Astrocyte (in vitro differentiated cells and primary cell): ENCODE results near the gene STK32B. TPM values are rescaled to one million over a fixed set of nuclear protein-coding genes. Genes with fewer than 3 reads are reported as not detected.

Experiments used
- DNase-seq: peaks from one replicate; pipeline ENCODE4 v3.0.0-alpha.2; 2010; ENCODE audit warnings: low read depth
- FAIRE-seq: peaks from 2 replicates; lab custom pipeline; 2011; peaks lifted over from hg19 to GRCh38; lab: Jason Lieb, UNC
- H2AFZ ChIP-seq: 2 replicates; pipeline ENCODE4 v1.6.0; 2012; ENCODE audit warnings: low read depth, low read length, inconsistent platforms
- H3K27ac ChIP-seq: 2 replicates; pipeline ENCODE4 v1.5.1; 2011; ENCODE audit warnings: low read depth, low read length, inconsistent platforms
- H3K27me3 ChIP-seq: 2 replicates; pipeline ENCODE4 v1.6.0; 2011; ENCODE audit warnings: low read length, inconsistent platforms; ENCODE audit not compliant: insufficient read depth
- H3K36me3 ChIP-seq: 2 replicates; pipeline ENCODE4 v1.5.1; 2011; ENCODE audit warnings: low read length, inconsistent platforms; ENCODE audit not compliant: insufficient read depth
- H3K4me1 ChIP-seq: 2 replicates; pipeline ENCODE4 v1.5.1; 2011; ENCODE audit warnings: low read length, inconsistent platforms; ENCODE audit not compliant: insufficient read depth
- H3K4me2 ChIP-seq: 2 replicates; pipeline ENCODE4 v1.6.0; 2012; ENCODE audit warnings: low read length, inconsistent platforms
- H3K4me3 ChIP-seq: 2 replicates; pipeline ENCODE4 v1.5.1; 2011; ENCODE audit warnings: low read depth, mild to moderate bottlenecking, low read length, inconsistent platforms; ENCODE audit not compliant: insufficient read depth
- H3K79me2 ChIP-seq: 2 replicates; pipeline ENCODE4 v1.6.0; 2012; ENCODE audit warnings: mild to moderate bottlenecking, low read length, inconsistent platforms; ENCODE audit not compliant: insufficient read depth
- H3K9ac ChIP-seq: 2 replicates; pipeline ENCODE4 v1.6.0; 2012; ENCODE audit warnings: mild to moderate bottlenecking, low read length, inconsistent platforms
- H3K9me3 ChIP-seq: 2 replicates; pipeline ENCODE4 v1.5.1; 2012; ENCODE audit warnings: low read depth, mild to moderate bottlenecking, low read length, inconsistent platforms; ENCODE audit not compliant: insufficient read depth
- H4K20me1 ChIP-seq: 2 replicates; pipeline ENCODE4 v1.6.0; 2012; ENCODE audit warnings: low read length, inconsistent platforms; ENCODE audit not compliant: insufficient read depth
- H3K27ac Mint-ChIP-seq: one replicate; pipeline ENCODE4 v1.8.0; 2021; ENCODE audit warnings: mild to moderate bottlenecking, mixed read lengths; ENCODE audit not compliant: unreplicated experiment
- H3K27me3 Mint-ChIP-seq: one replicate; pipeline ENCODE4 v1.8.0; 2021; ENCODE audit warnings: low read depth, mixed read lengths; ENCODE audit not compliant: unreplicated experiment
- H3K36me3 Mint-ChIP-seq: one replicate; pipeline ENCODE4 v1.8.0; 2021; ENCODE audit warnings: low read depth, mixed read lengths; ENCODE audit not compliant: unreplicated experiment
- H3K4me1 Mint-ChIP-seq: one replicate; pipeline ENCODE4 v1.8.0; 2021; ENCODE audit warnings: low read depth, mixed read lengths; ENCODE audit not compliant: unreplicated experiment
- H3K4me3 Mint-ChIP-seq: one replicate; pipeline ENCODE4 v1.8.0; 2021; ENCODE audit warnings: mild to moderate bottlenecking, moderate library complexity, mixed read lengths; ENCODE audit not compliant: unreplicated experiment
- H3K9me3 Mint-ChIP-seq: one replicate; pipeline ENCODE4 v1.8.0; 2021; ENCODE audit warnings: mild to moderate bottlenecking, mixed read lengths; ENCODE audit not compliant: unreplicated experiment
- EZH2 ChIP-seq: IDR thresholded peaks from 2 replicates; pipeline ENCODE4 v1.6.1; 2012; ENCODE audit warnings: mild to moderate bottlenecking, low read length, inconsistent platforms; ENCODE audit not compliant: insufficient read depth
- total RNA-seq: library from RNA; stranded (reverse); gene quantifications from 2 replicates; pipeline ENCODE4 v1.2.1, GENCODE V29; 2021
- TF ChIP-seq, protein P1 (sequence below): IDR thresholded peaks from 2 replicates; pipeline ENCODE4 v1.5.1; 2011; ENCODE audit warnings: low read depth, mild to moderate bottlenecking, inconsistent platforms, low read length, moderate library complexity; ENCODE audit not compliant: insufficient read depth

The STK32B gene
- total RNA-seq, 1 donor from 2014 or later, result 2.9 TPM

DNA sequence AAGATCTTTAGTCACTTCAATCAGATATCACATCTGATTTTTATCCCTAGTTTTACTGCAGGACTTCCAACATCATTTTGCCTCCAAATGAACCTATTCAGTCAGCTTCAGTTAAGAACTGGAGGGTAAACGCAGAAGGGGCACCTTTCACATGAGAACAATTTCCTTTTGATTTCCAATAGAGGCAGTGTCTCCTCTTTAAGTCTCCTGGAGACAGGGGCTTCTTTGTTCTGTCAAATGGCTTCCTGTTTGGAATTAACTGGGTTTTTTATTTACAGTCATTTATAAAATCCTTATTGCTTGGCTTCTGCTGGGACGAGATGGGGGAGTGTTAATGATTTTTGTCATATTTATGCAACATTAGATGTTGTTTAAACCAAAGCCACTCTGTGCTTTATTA lies 164.0 kb downstream of the STK32B start:
- Histone ChIP-seq H2AFZ (no peak overlapping the region), H3K4me1 (no peaks in the 10 kb centered on the region), H3K79me2 (no peaks in the 10 kb centered on the region), H4K20me1 (peaks cover 6% of the 10 kb centered on the region), H3K9me3 (no peaks in the 10 kb centered on the region), H3K9ac (no peak overlapping the region), H3K27ac (no peak overlapping the region), H3K4me2 (no peak overlapping the region), H3K36me3 (no peaks in the 10 kb centered on the region), H3K4me3 (no peak overlapping the region), H3K27me3 (no peaks in the 10 kb centered on the region)
- no peak for FAIRE-seq
- Mint-ChIP-seq H3K27me3 (no peaks in the 10 kb centered on the region), H3K4me1 (no peaks in the 10 kb centered on the region), H3K9me3 (peaks cover 3% of the 10 kb centered on the region), H3K36me3 (no peaks in the 10 kb centered on the region), H3K27ac (no peak overlapping the region), H3K4me3 (no peak overlapping the region)
- no peak for DNase-seq
- TF ChIP-seq EZH2, result no peak
- TF ChIP-seq, protein P1, sequence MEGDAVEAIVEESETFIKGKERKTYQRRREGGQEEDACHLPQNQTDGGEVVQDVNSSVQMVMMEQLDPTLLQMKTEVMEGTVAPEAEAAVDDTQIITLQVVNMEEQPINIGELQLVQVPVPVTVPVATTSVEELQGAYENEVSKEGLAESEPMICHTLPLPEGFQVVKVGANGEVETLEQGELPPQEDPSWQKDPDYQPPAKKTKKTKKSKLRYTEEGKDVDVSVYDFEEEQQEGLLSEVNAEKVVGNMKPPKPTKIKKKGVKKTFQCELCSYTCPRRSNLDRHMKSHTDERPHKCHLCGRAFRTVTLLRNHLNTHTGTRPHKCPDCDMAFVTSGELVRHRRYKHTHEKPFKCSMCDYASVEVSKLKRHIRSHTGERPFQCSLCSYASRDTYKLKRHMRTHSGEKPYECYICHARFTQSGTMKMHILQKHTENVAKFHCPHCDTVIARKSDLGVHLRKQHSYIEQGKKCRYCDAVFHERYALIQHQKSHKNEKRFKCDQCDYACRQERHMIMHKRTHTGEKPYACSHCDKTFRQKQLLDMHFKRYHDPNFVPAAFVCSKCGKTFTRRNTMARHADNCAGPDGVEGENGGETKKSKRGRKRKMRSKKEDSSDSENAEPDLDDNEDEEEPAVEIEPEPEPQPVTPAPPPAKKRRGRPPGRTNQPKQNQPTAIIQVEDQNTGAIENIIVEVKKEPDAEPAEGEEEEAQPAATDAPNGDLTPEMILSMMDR, result no peak

DNA sequence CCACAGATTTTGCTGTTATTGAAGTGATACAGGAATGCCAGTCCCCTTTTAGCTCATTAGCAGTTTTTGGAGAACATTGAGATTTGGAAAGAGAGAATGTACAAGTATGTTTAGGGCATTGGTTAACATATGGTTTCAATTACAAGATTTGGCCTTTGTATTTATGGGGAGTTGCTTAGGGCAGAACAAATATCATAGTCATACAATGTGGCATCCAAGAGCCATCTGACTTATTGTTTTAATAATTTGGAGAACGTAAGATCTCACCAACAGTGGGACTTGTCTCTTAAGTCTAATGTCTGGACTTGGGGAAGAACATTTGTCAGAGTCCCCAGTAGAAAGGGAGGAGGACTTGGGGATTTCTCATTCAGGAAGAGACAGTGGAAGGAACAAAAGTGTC lies 166.1 kb downstream of the STK32B start:
- Mint-ChIP-seq H3K36me3 (no peaks in the 10 kb centered on the region), H3K4me1 (no peaks in the 10 kb centered on the region), H3K27ac (no peak overlapping the region), H3K4me3 (no peak overlapping the region), H3K9me3 (peaks cover 12% of the 10 kb centered on the region), H3K27me3 (no peaks in the 10 kb centered on the region)
- no peaks in the 10 kb centered on the region for H3K79me2 ChIP-seq
- no peaks in the 10 kb centered on the region for H3K4me1 ChIP-seq
- no peak overlapping the region for H2AFZ ChIP-seq
- H3K9me3 ChIP-seq, result peaks cover 6% of the 10 kb centered on the region
- no peaks in the 10 kb centered on the region for H3K27me3 ChIP-seq
- no peaks in the 10 kb centered on the region for H3K36me3 ChIP-seq
- H3K27ac ChIP-seq, result no peak overlapping the region
- DNase-seq (no peak), FAIRE-seq (no peak)
- no peak overlapping the region for H3K4me2 ChIP-seq
- no peak overlapping the region for H3K4me3 ChIP-seq
- H4K20me1 ChIP-seq, result peaks cover 6% of the 10 kb centered on the region
- H3K9ac ChIP-seq, result no peak overlapping the region
- TF ChIP-seq, protein P1, result no peak
- no peak for TF ChIP-seq EZH2

DNA sequence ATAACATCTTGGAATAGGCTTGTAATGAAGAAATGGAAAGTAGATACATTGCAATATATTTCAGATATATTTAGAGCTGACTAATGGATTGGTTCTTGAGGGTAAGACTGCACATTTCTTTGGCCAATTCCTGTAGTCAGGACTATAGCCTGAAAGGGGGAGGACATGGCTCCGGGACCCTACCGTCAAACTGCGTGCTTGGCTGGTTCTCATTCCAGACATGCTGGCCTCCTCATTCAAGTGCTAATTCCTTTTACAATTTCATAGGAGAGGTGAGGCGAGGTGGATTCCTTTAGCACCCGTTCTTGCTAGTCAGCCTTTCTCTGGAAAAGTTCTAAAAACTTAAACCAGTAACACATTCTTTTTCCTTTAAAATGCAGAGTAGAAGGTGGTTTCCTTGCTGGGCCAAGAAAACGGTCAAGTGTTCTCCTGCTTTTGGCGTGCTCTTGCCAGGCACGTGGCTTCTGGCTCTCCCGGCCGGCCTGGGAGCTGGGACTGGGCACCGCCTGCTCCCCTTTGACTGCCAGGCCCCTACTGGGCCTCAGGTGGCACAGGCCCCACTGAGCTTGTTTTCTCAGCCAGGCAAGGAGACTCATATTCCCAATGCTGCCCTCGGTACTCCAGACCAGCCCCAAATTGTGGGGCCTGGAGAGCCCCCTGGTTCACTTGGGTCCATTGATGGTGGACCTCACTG lies 167.2 kb downstream of the STK32B start:
- DNase-seq (no peak), FAIRE-seq (no peak)
- no peaks in the 10 kb centered on the region for H3K27me3 Mint-ChIP-seq
- no peaks in the 10 kb centered on the region for H3K4me1 Mint-ChIP-seq
- no peaks in the 10 kb centered on the region for H3K36me3 Mint-ChIP-seq
- Histone ChIP-seq H4K20me1 (peaks cover 6% of the 10 kb centered on the region), H3K4me1 (no peaks in the 10 kb centered on the region), H3K4me2 (no peak overlapping the region), H3K4me3 (no peak overlapping the region), H3K9me3 (peaks cover 6% of the 10 kb centered on the region), H2AFZ (no peak overlapping the region), H3K27me3 (no peaks in the 10 kb centered on the region), H3K9ac (no peak overlapping the region), H3K36me3 (no peaks in the 10 kb centered on the region), H3K27ac (no peak overlapping the region), H3K79me2 (no peaks in the 10 kb centered on the region)
- TF ChIP-seq, protein P1, result no peak
- TF ChIP-seq EZH2, result no peak
- no peak overlapping the region for H3K27ac Mint-ChIP-seq
- peaks cover 13% of the 10 kb centered on the region for H3K9me3 Mint-ChIP-seq
- no peak overlapping the region for H3K4me3 Mint-ChIP-seq
